HepG2 (cell line): ENCODE data around the gene SNRPD3. TPM values are rescaled to one million over a fixed set of nuclear protein-coding genes. Genes with fewer than 3 reads are reported as not detected.

ENCODE experiments used
- ATF5 ChIP-seq: sonication (generic); formaldehyde crosslinking; IDR thresholded peaks from 2 replicates; pipeline ENCODE4 v1.4.0; 2020; ENCODE audit warnings: mild to moderate bottlenecking, low read depth, missing genetic modification reagents
- DPF2 ChIP-seq: sonication (generic); formaldehyde crosslinking; IDR thresholded peaks from 2 replicates; pipeline ENCODE4 v1.4.0; 2020; ENCODE audit warnings: mild to moderate bottlenecking, low read depth, missing genetic modification reagents, borderline replicate concordance
- HHEX ChIP-seq: IDR thresholded peaks from 2 replicates; pipeline ENCODE4 v1.6.1; 2016; ENCODE audit warnings: control low read depth
- MED13 ChIP-seq: sonication (generic); formaldehyde crosslinking; IDR thresholded peaks from 2 replicates; pipeline ENCODE4 v1.5.0; 2020; ENCODE audit warnings: missing genetic modification reagents
- MTA3 ChIP-seq: sonication (generic); formaldehyde crosslinking; IDR thresholded peaks from 2 replicates; pipeline ENCODE4 v1.4.0; 2020; ENCODE audit warnings: missing genetic modification reagents
- NFIB ChIP-seq: sonication (generic); formaldehyde crosslinking; IDR thresholded peaks from 2 replicates; pipeline ENCODE4 v1.9.0; 2021; ENCODE audit warnings: missing genetic modification reagents, mild to moderate bottlenecking, borderline replicate concordance
- POLR2AphosphoS5 ChIP-seq: IDR thresholded peaks from 2 replicates; pipeline ENCODE4 v1.6.1; 2012; ENCODE audit warnings: low read depth, low read length
- SMARCC2 ChIP-seq: fragments of 450-650 bp; IDR thresholded peaks from 2 replicates; pipeline ENCODE4 v1.6.1; 2017; ENCODE audit warnings: antibody characterized with exemption, mild to moderate bottlenecking
- TGIF2 ChIP-seq: IDR thresholded peaks from 2 replicates; pipeline ENCODE4 v1.6.1; 2016; ENCODE audit warnings: control low read depth, missing compliant biosample characterization
- USF2 ChIP-seq, 2 experiments: sonication (generic) in 1 of 2; formaldehyde crosslinking in 1 of 2; IDR thresholded peaks; 2 replicates each; pipeline versions ENCODE4 v1.5.1 to v1.6.1; 2011 to 2020; ENCODE audit warnings: borderline replicate concordance in 1 of 2, low read depth in 1 of 2, low read length in 1 of 2, mild to moderate bottlenecking in 1 of 2, missing genetic modification reagents in 1 of 2, moderate library complexity in 1 of 2
- WIZ ChIP-seq: sonication (generic); formaldehyde crosslinking; IDR thresholded peaks from 2 replicates; pipeline ENCODE4 v1.5.1; 2020; ENCODE audit warnings: mild to moderate bottlenecking, missing genetic modification reagents
- ZNF235 ChIP-seq: sonication (generic); formaldehyde crosslinking; IDR thresholded peaks from 2 replicates; pipeline ENCODE4 v1.8.1; 2023; ENCODE audit warnings: mild to moderate bottlenecking, missing genetic modification reagents, borderline replicate concordance
- ZNF24 ChIP-seq: fragments of 450-650 bp; IDR thresholded peaks from 2 replicates; pipeline ENCODE4 v1.6.1; 2017; ENCODE audit warnings: antibody characterized with exemption, mild to moderate bottlenecking
- ZNF337 ChIP-seq: sonication (generic); formaldehyde crosslinking; IDR thresholded peaks from 2 replicates; pipeline ENCODE4 v1.5.1; 2020; ENCODE audit warnings: missing genetic modification reagents, low read depth, mild to moderate bottlenecking, borderline replicate concordance
- ZNF546 ChIP-seq: sonication (generic); formaldehyde crosslinking; conservative IDR thresholded peaks from 2 replicates; pipeline ENCODE4 v1.8.1; 2023; ENCODE audit warnings: mild to moderate bottlenecking, missing genetic modification reagents
- ZNF589 ChIP-seq: sonication (generic); formaldehyde crosslinking; conservative IDR thresholded peaks from 2 replicates; pipeline ENCODE4 v1.8.0; 2022; ENCODE audit warnings: mild to moderate bottlenecking, moderate library complexity, missing genetic modification reagents
- ZNF703 ChIP-seq: sonication (generic); formaldehyde crosslinking; IDR thresholded peaks from 2 replicates; pipeline ENCODE4 v1.5.1; 2020; ENCODE audit warnings: missing genetic modification reagents, mild to moderate bottlenecking, moderate library complexity, borderline replicate concordance
- ZNF710 ChIP-seq: sonication (generic); formaldehyde crosslinking; IDR thresholded peaks from 2 replicates; pipeline ENCODE4 v1.5.0; 2020; ENCODE audit warnings: mild to moderate bottlenecking, missing genetic modification reagents, borderline replicate concordance
- ZSCAN20 ChIP-seq: sonication (generic); formaldehyde crosslinking; IDR thresholded peaks from 2 replicates; pipeline ENCODE4 v1.4.0; 2020; ENCODE audit warnings: missing genetic modification reagents, mild to moderate bottlenecking, borderline replicate concordance
- polyA plus RNA-seq, 8 experiments: library from polyadenylated mRNA; depleted of rRNA in 3 of 8; stranded (reverse) in 7 of 8; unstranded in 1 of 8; fragments of >200 nt; fragmentation: Illumina TruSeq in 4 of 8; extraction: Trizol in 4 of 8; gene quantifications; 2 replicates each; pipeline versions ENCODE4 v1.2.1 to v1.2.3, GENCODE V29; 2011 to 2016; ENCODE audit warnings: low read depth in 4 of 8, missing spikeins in 1 of 8, mixed read lengths in 1 of 8; ENCODE audit not compliant: insufficient read depth in 1 of 8
- total RNA-seq, 5 experiments: library from RNA; depleted of rRNA; stranded (reverse); fragments of >200 nt; fragmentation: Illumina TruSeq; extraction: Trizol; gene quantifications; 2 replicates each; pipeline ENCODE4 v1.2.3, GENCODE V29; 2016; ENCODE audit warnings: low read depth in 1 of 5

SNRPD3 gene
- total and polyA plus RNA-seq, 2 of the 13 experiments (the other 11 are each of a cell fraction or from before 2014, with no cell fraction given) = 110 to 209 TPM

GRCh38 chr22:24525416-24526037 is 30.3 kb upstream of the SNRPD3 start (continued):
- TF ChIP-seq DPF2 (peak; percentile 42; the same call in 1 of the 2 replicates), SMARCC2 (no peak), NFIB (no peak), ZNF710 (CRISPR knock-in tag) (no peak), ZNF703 (no peak), ZNF235 (CRISPR knock-in tag) (no peak), TGIF2 (CRISPR knock-in tag) (0 out of 2 replicates have a peak, but pooled peaks have one; percentile 47), ZNF24 (0 out of 2 replicates have a peak, but pooled peaks have one; percentile 43), USF2 (IDR thresholded peaks at IDR 0.05; ENCODE audit: low read depth, low read length) (no peak), USF2 (CRISPR knock-in tag; IDR thresholded peaks at IDR 0.05; ENCODE audit: borderline replicate concordance) (no peak), ATF5 (no peak), ZNF546 (CRISPR knock-in tag) (no peak), MTA3 (CRISPR knock-in tag) (no peak), ZNF589 (CRISPR knock-in tag) (no peak), ZSCAN20 (CRISPR knock-in tag) (no peak), WIZ (CRISPR knock-in tag) (no peak), POLR2AphosphoS5 (no peak), MED13 (CRISPR knock-in tag) (no peak), HHEX (CRISPR knock-in tag) (no peak), ZNF337 (CRISPR knock-in tag) (no peak)
